B cell (primary cell): ENCODE data around the gene AIM2. TPM values are rescaled to one million over a fixed set of nuclear protein-coding genes. Genes with fewer than 3 reads are reported as not detected.

Experiments
- ATAC-seq: fragments of 200-7000 bp; cut with Tn5 transposase; one replicate; pipeline ENCODE4 v1.10.0; 2021; ENCODE audit warnings: low read depth, mild to moderate bottlenecking, moderate number of reproducible peaks, moderate library complexity
- CTCF ChIA-PET: fragments of 350-600 bp; sonication (Branson Sonifier 250); formaldehyde crosslinking; loops from one replicate; lab custom pipeline; 2021; ENCODE audit warnings: antibody characterized with exemption, inconsistent platforms; lab: Charles Lee
- POLR2A ChIA-PET: fragments of 350-600 bp; sonication (Branson Sonifier 250); formaldehyde crosslinking; loops from one replicate; lab custom pipeline; 2021; ENCODE audit warnings: antibody characterized with exemption; lab: Charles Lee
- DNase-seq: peaks from one replicate; pipeline ENCODE4 v3.0.0; 2013
- H2AFZ ChIP-seq: 2 replicates; pipeline ENCODE4 v1.6.1; 2012; ENCODE audit warnings: mild to moderate bottlenecking, low read depth, low read length; ENCODE audit not compliant: insufficient read depth, poor library complexity, severe bottlenecking
- H3K27ac ChIP-seq, 2 donors: 1 replicate in 1 of 2; 2 replicates in 1 of 2; pipeline ENCODE4 v1.5.1; 2012 to 2013; ENCODE audit warnings: low read length in 2 of 2, mild to moderate bottlenecking in 2 of 2, moderate library complexity in 1 of 2
- H3K27me3 ChIP-seq, 4 experiments: fragments of 200-600 bp in 1 of 4; sonication (generic) in 1 of 4; replicated peaks in 1 of 4; 1 replicate in 2 of 4; 2 replicates in 2 of 4; pipeline versions ENCODE4 v1.6.1 to v1.7.0; 2013 to 2016; ENCODE audit warnings: low read length in 3 of 4, mild to moderate bottlenecking in 2 of 4, mixed read lengths in 1 of 4, moderate library complexity in 1 of 4; ENCODE audit not compliant: insufficient read depth in 4 of 4, control insufficient read depth in 3 of 4; ENCODE audit errors: control extremely low read depth in 1 of 4
- H3K36me3 ChIP-seq, 2 experiments: replicated peaks in 1 of 2; 1 replicate in 1 of 2; 2 replicates in 1 of 2; pipeline versions ENCODE4 v1.6.1 to v1.7.1; 2013; ENCODE audit warnings: low read length in 1 of 2; ENCODE audit not compliant: insufficient read depth in 2 of 2, control insufficient read depth in 1 of 2; ENCODE audit errors: control extremely low read depth in 1 of 2, extremely low read depth in 1 of 2
- H3K4me1 ChIP-seq, 2 donors: fragments of 200-600 bp in 1 of 2; sonication (generic) in 1 of 2; 1 replicate in 1 of 2; 2 replicates in 1 of 2; pipeline versions ENCODE4 v1.5.1 to v1.6.1; 2013 to 2017; ENCODE audit warnings: low read length in 2 of 2; ENCODE audit not compliant: control insufficient read depth in 2 of 2, insufficient read depth in 2 of 2
- H3K4me2 ChIP-seq: replicated peaks from 2 replicates; pipeline ENCODE3; 2012; ENCODE audit warnings: mild to moderate bottlenecking, low read depth, low read length; ENCODE audit not compliant: poor library complexity, severe bottlenecking
- H3K4me3 ChIP-seq, 5 experiments: fragments of 200-600 bp in 1 of 5; sonication (generic) in 1 of 5; 1 replicate in 3 of 5; 2 replicates in 2 of 5; pipeline versions ENCODE4 v1.5.1 to v1.7.0; 2011 to 2016; ENCODE audit warnings: low read length in 4 of 5, mild to moderate bottlenecking in 4 of 5, low read depth in 2 of 5, control low read depth in 1 of 5, moderate library complexity in 1 of 5; ENCODE audit not compliant: insufficient read depth in 1 of 5; ENCODE audit errors: control extremely low read depth in 1 of 5, extremely low read depth in 1 of 5
- H3K79me2 ChIP-seq: fragments of 200-600 bp; sonication (generic); one replicate; pipeline ENCODE4 v1.6.0; 2016; ENCODE audit warnings: low read length; ENCODE audit not compliant: control insufficient read depth, insufficient read depth
- H3K9ac ChIP-seq: fragments of 200-600 bp; sonication (generic); 2 replicates; pipeline ENCODE4 v1.6.1; 2017; ENCODE audit warnings: mild to moderate bottlenecking, low read length, moderate library complexity
- H3K9me3 ChIP-seq, 3 donors: one replicate each; pipeline versions ENCODE4 v1.6.1 to v1.7.1; 2013; ENCODE audit warnings: low read length in 2 of 3; ENCODE audit not compliant: control insufficient read depth in 2 of 3, insufficient read depth in 1 of 3; ENCODE audit errors: control extremely low read depth in 1 of 3
- H4K20me1 ChIP-seq: 2 replicates; pipeline ENCODE4 v1.6.0; 2012; ENCODE audit warnings: mild to moderate bottlenecking, low read length; ENCODE audit not compliant: insufficient read depth, control insufficient read depth, poor library complexity, severe bottlenecking
- H3K27ac Mint-ChIP-seq: one replicate; pipeline ENCODE4 v1.8.0; 2021; ENCODE audit warnings: mixed read lengths
- H3K27me3 Mint-ChIP-seq: one replicate; pipeline ENCODE4 v1.8.0; 2021; ENCODE audit warnings: mixed read lengths
- H3K4me1 Mint-ChIP-seq: one replicate; pipeline ENCODE4 v1.8.0; 2021; ENCODE audit warnings: mixed read lengths
- H3K4me3 Mint-ChIP-seq: one replicate; pipeline ENCODE4 v1.8.0; 2021; ENCODE audit warnings: mixed read lengths
- H3K9me3 Mint-ChIP-seq: one replicate; pipeline ENCODE4 v1.8.0; 2022; ENCODE audit warnings: mixed read lengths; ENCODE audit not compliant: insufficient read depth
- CTCF ChIP-seq: fragments of 200-600 bp; IDR thresholded peaks from one replicate; pipeline ENCODE4 v1.8.0; 2022; ENCODE audit warnings: antibody characterized with exemption, mild to moderate bottlenecking
- EZH2 ChIP-seq: IDR thresholded peaks from 2 replicates; pipeline ENCODE4 v1.6.1; 2012; ENCODE audit warnings: borderline replicate concordance, low read depth, mild to moderate bottlenecking, moderate library complexity, low read length; ENCODE audit not compliant: insufficient read depth, poor library complexity, severe bottlenecking
- WGBS: methylation state at CpG from one replicate; pipeline ENCODE4 v1.1.5; 2013; ENCODE audit warnings: missing lambda C conversion rate; ENCODE audit not compliant: insufficient coverage; 5-methylcytosine and 5-hydroxymethylcytosine counted together
- intact Hi-C: fragments of 100-400 bp; cut with micrococcal nuclease; formaldehyde crosslinking; loops from one replicate; pipeline ENCODE4 v1.10.0; 2022
- polyA plus RNA-seq: library from polyadenylated mRNA; depleted of rRNA; stranded (reverse); fragments of >200 nt; gene quantifications from 2 replicates; pipeline ENCODE4 v1.2.3, GENCODE V29; 2012
- total RNA-seq, 2 donors: library from RNA; stranded (reverse); fragments of 120-200 nt in 1 of 2; gene quantifications; 1 replicate in 1 of 2; 2 replicates in 1 of 2; pipeline versions ENCODE4 v1.2.3 to v1.2.4, GENCODE V29; 2013 to 2022

The AIM2 gene
- total and polyA plus RNA-seq, 2 donors (not counting 1 experiment from before 2014, with no cell fraction given) = 40.4 to 68.4 TPM

GRCh38 chr1:159091180-159091560, 14.6 kb upstream of the AIM2 start:
- Histone ChIP-seq H3K79me2 (no peaks in the 10 kb centered on the region), H3K27ac (no peak overlapping the region), H3K4me1 (peaks cover 16% of the 10 kb centered on the region in 2 donors), H3K9ac (no peak overlapping the region), H3K36me3 (no peaks in the 10 kb centered on the region), H2AFZ (no peak overlapping the region), H3K9me3 (no peaks in the 10 kb centered on the region), H3K27me3 (no peaks in the 10 kb centered on the region), H3K4me3 (no peak overlapping the region), H3K4me2 (no peak overlapping the region), H4K20me1 (no peaks in the 10 kb centered on the region)
- no peak overlapping the region for H3K27ac Mint-ChIP-seq
- ChIA-PET CTCF (interaction anchor here (1.8 to 5.3 kb wide), 3 partner anchors 11 to 21 kb away, joined by 8 to 64 read pairs (median 47); partner anchors contain the start of gene AIM2), POLR2A (no interaction called here)
- TF ChIP-seq EZH2 = no peak
- TF ChIP-seq CTCF = no peak
- intact Hi-C loops = no loop called here
- H3K4me1 Mint-ChIP-seq = peaks cover 23% of the 10 kb centered on the region
- no peaks in the 10 kb centered on the region for H3K27me3 Mint-ChIP-seq
- ATAC-seq (no peak), DNase-seq (no peak)
- WGBS = no CpG with 5 or more reads among the region's 2 CpGs
- no peaks in the 10 kb centered on the region for H3K9me3 Mint-ChIP-seq
- H3K4me3 Mint-ChIP-seq = no peak overlapping the region

- intact Hi-C loops = no loop called here
- no peak overlapping the region for H3K4me2 ChIP-seq
- POLR2A ChIA-PET = no interaction called here
- Mint-ChIP-seq H3K27ac (no peak overlapping the region), H3K4me1 (peaks cover 23% of the 10 kb centered on the region), H3K4me3 (no peak overlapping the region), H3K27me3 (no peaks in the 10 kb centered on the region), H3K9me3 (no peaks in the 10 kb centered on the region)
- no peaks in the 10 kb centered on the region for H3K9me3 ChIP-seq
- no peak overlapping the region for H3K9ac ChIP-seq
- WGBS = no CpG with 5 or more reads among the region's 4 CpGs
- H2AFZ ChIP-seq = no peak overlapping the region
- no peaks in the 10 kb centered on the region for H3K27me3 ChIP-seq
- TF ChIP-seq CTCF (no peak), EZH2 (no peak)
- H4K20me1 ChIP-seq = no peaks in the 10 kb centered on the region
- H3K4me3 ChIP-seq = no peak overlapping the region
- CTCF ChIA-PET = interaction anchor here (1.1 to 5.3 kb wide), 10 partner anchors 12 to 1098 kb away, joined by 3 to 64 read pairs (median 8); partner anchors contain the start of genes AIM2 and IFI16
- peaks cover 16% of the 10 kb centered on the region in 2 donors for H3K4me1 ChIP-seq
- no peaks in the 10 kb centered on the region for H3K36me3 ChIP-seq
- no peaks in the 10 kb centered on the region for H3K79me2 ChIP-seq
- ATAC-seq (no peak), DNase-seq (no peak)
- no peak overlapping the region for H3K27ac ChIP-seq
These were observed 14.0 kb upstream of the AIM2 start for GRCh38 chr1:159090286-159091179.
